ENCODE measurements around the gene ALG2.
"Not testable (repeated sequence)": the region's sequence is repeated elsewhere in the genome, so short reads cannot be mapped to it uniquely, and the experiment has no call there.

The ALG2 gene

DNA sequence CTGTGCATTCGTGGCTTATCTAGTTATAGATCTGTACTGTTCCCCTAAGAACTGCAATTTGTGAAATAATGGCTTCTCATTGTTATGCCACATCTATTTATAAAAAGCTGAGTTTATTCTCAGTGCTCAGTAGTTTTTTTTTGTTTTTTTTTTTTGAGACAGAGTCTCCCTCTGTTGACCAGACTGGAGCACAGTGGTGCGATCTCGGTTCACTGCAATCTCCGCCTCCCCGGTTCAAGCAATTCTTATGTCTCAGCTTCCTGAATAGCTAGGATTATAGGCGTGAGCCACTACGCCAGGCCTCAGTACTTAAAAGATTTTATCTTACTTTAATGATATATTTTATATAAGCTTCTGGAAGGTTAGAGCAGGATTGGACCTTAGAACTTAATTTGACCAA, 19.4 kb upstream of the ALG2 start:
- DNase-seq, result no peak
- in situ Hi-C loops (cut with HindIII; ENCODE audit: low pct_ligation_motif_present, low pct_unique_long_range_greater_than_20kb, low sequenced_read_pairs), result no loop called here

DNA sequence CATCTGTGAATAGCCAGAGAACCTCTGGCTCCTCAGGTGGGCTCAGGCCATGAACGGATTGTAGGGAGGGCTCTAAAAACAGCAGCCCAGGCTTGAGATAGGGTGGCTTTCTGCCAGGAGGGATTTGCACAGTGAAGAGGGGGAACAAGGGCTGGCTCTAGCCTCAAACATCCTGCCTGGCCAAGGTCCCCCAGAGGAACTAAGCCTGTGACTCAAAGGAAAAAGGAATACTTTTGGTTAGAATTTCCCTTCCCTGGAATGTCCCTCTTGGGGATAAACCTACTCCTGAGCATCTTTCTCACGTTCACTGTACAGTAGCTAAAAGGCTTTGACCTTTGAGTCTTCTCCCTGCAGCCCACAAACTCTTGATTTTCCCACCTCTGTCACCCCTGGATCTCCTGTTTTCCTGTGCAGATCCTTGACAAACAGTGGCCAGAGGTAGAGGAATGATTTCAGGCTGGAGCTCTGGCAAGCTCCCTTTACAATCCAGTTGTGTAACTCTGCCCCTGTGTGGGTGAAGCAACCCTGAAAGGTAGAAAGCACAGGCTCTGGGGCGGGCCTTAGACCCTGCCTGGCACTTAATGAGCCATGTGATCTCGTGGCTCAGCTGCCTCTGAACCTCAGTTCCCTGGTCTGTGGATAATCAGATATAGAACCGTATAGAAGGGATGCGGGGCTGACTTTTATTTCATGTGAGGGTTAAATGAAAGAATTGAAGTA, 17.8 kb upstream of the ALG2 start:
- in situ Hi-C loops (cut with HindIII; ENCODE audit: low pct_ligation_motif_present, low pct_unique_long_range_greater_than_20kb, low sequenced_read_pairs), result no loop called here
- no peak for DNase-seq

DNA sequence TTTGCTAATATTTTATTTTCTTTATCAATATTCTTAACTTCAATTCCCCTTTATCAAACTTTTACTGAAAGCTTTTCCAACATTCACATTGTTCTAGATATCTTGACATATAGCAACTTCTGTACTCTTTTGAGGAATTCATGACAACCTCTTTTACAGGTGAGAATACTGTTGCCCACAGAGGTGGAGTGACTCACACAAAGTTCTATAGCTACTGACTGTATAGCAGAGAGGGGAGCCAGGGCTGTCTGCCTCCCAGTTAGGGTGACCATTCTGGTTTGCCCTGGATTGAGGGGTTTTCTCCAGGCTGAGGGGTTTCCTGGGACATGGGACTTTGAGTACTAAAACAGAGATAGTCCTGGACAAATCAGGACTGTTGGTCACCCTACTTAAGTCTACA, 16.6 kb upstream of the ALG2 start:
- in situ Hi-C loops (cut with HindIII; ENCODE audit: low pct_ligation_motif_present, low pct_unique_long_range_greater_than_20kb, low sequenced_read_pairs), result no loop called here
- no peak for DNase-seq

DNA sequence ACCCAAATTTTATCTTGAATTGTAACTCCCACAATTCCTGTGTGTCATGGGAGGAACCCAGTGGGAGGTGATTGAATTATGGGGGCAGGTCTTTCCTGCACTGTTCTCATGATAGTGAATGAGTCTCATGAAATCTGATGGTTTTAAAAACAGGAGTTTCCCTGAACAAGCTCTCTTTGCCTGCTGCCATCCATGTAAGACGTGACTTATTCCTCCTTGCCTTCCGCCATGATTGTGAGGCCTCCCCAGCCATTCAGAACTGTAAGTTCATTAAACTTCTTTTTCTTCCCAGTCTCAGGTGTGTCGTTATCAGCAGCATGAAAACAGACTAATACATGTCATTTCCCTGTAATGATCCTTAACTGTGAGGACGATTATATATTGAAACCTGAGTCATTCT, 16.1 kb upstream of the ALG2 start:
- DNase-seq; in situ Hi-C loops (cut with HindIII; ENCODE audit: low pct_ligation_motif_present, low pct_unique_long_range_greater_than_20kb, low sequenced_read_pairs): not testable (repeated sequence)

DNA sequence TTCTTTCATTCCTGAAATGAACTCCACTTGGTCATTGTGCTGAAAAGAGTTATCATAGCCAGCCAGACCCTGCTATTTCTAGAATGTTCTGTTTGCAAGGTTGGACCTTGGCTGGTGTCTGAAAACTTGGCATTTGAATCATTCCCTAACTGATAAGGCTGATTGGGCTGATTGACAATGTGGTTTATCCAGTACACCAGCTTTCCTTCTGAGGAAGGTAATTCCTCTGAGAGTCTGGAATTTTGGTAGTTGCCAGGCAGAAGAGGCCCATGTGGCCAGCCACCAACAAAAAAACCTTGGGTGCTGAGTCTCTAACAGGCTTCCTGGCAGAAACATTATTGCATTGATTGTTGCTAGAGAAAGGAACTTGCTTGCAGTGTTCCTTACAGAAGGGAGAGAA, 15.6 kb upstream of the ALG2 start:
- in situ Hi-C loops (cut with HindIII; ENCODE audit: low pct_ligation_motif_present, low pct_unique_long_range_greater_than_20kb, low sequenced_read_pairs), result no loop called here
- DNase-seq, result no peak

DNA sequence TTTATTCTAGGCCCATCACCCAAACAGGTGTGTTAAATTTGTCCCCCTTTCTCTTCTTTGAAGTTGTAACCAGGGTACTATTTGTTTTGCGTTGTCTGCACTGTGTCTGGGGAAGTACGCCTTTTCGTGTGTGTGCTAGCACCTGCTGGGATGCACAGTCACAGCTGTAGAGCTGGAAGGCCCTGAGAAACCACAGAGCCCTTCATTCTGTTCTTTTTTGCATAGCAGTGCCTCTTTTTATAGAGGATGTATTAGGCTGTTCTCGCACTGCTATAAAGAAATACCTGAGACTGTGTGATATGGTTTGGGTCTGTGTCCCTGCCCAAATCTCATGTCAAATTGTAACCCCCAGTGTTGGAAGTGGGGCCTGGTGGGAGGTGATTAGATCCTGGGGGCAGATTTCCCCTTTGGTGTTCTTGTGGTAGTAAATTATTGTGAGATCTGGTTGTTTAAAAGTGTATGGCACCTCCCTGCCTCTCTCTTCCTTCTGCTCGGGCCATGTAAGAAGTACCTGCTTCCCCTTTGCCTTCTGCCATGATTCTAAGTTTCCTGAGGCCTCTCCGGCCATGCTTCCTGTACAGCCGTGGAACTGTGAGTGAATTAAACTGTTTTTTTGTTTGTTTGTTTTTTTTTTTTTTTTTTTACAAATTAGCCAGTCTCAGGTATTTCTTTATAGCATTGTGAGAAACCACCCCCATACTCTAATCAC, 14.3 kb upstream of the ALG2 start:
- in situ Hi-C loops (cut with HindIII; ENCODE audit: low pct_ligation_motif_present, low pct_unique_long_range_greater_than_20kb, low sequenced_read_pairs), result no loop called here
- DNase-seq, result no peak

DNA sequence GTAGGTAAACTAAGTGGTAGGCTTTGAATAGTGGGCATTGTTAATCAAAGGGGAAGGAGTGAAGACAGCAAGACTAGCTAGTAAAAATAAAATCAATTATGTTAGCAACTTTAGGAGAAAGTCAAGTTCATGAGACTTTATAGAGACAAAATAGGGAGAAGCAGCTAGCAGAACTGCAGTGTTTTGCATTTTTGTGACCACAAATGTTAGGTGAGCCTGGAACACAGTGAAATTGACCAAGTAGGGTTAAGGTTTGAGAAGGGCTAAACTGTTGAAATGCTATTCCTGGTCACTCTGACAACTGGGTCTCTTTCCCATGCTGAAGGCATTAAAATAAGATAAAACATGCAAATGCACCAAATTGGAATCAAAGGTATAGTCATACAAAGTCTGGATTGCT, 13.3 kb upstream of the ALG2 start:
- in situ Hi-C loops (cut with HindIII; ENCODE audit: low pct_ligation_motif_present, low pct_unique_long_range_greater_than_20kb, low sequenced_read_pairs), result no loop called here
- DNase-seq, result no peak

DNA sequence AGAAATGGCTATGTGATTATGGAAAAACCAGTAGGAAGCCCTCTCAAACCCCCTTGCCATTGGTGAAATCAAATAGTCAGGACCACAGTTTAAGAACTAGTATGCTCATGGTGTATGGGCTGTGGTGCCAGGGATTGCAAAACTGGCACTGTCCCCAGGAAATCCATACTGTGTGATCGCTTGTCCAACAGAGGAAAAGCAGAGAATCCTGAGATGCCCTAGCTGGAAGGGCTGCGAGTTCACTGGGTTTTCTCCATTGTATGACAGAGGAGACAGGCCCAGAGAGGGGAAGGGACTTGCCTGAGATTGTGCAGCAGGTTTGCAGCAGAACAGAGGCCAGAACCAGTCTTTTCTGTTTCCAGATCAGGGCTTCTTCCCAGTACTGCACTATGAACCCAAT, 12.9 kb upstream of the ALG2 start:
- DNase-seq, result no peak
- in situ Hi-C loops (cut with HindIII; ENCODE audit: low pct_ligation_motif_present, low pct_unique_long_range_greater_than_20kb, low sequenced_read_pairs), result no loop called here

DNA sequence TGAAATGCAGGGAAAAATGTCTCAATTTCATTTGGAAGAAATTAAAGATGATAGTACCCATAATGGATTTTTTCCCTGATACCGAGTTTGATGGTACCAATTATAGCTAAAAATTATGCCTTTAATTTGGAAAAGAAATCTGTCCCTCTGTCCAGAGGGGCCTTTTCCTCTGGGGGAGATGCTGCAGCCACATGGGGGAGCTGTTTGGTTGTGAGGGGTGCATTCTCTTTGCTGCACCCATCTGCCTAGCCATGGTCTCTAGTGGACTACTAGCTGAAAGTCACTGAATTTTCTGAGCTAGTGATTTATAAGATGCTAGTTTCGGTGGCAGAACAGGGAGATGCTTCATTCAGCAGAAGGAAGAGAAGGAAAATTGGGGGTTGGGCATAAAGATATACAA, 10.0 kb upstream of the ALG2 start:
- in situ Hi-C loops (cut with HindIII; ENCODE audit: low pct_ligation_motif_present, low pct_unique_long_range_greater_than_20kb, low sequenced_read_pairs), result no loop called here
- DNase-seq, result peak; percentile 39

DNA sequence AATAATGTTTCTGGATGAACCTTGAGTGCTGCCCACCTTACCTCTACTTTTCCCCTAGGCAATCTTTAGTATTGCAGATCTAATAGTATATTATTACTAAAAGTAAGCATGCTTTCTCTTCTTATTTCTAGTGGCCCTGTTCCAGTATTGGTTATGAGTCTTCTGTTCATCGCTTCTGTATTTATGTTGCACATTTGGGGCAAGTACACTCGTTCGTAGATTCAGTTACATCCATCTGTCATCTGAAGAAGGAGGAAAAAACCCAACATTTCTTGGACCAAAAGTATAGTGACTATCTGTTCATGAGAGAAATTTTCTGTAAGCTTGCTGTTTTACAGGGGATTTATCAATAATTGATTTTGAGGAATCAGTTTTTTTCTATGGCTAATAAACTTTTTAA, 8.5 kb upstream of the ALG2 start:
- in situ Hi-C loops (cut with HindIII; ENCODE audit: low pct_ligation_motif_present, low pct_unique_long_range_greater_than_20kb, low sequenced_read_pairs), result no loop called here
- no peak for DNase-seq

DNA sequence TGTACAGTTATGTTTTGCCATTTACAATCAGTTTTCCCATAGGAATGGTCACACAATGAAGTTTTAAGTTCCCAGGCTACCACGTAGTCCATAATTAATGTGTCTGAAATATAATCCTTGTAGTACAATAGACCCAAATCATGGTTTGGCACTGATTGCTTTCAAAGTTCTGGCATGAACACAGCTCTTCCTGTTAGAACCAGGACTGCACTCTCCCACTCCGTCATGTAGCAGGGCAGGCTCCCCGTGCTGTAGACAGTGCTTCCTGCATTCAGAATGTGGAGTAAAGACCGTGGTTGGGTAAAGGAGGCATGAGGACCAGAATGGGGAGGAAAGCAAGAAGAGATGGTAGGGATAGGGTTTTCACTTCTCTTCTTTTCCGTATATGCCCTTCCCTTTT, 4.3 kb upstream of the ALG2 start:
- DNase-seq, result no peak
- in situ Hi-C loops (cut with HindIII; ENCODE audit: low pct_ligation_motif_present, low pct_unique_long_range_greater_than_20kb, low sequenced_read_pairs), result no loop called here

DNA sequence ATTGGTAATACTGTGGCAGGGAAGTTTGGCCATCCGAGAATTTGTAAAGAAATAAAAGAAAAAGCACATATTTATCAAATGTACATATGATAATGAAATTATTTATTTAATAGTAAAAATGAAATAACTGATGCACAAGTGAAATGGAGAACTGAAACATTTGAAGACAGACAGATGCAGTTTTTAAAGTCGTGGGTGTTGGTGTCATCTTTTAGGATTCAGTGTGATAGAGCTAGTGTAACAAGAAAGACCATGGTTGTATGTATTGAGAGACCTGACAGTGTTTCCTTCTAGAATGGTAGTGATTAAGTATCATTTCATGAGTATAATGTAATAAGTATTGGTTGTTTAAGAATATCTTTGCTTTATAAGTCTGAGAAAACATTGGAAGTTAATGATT, 2.7 kb upstream of the ALG2 start:
- DNase-seq, result no peak
- in situ Hi-C loops (cut with HindIII; ENCODE audit: low pct_ligation_motif_present, low pct_unique_long_range_greater_than_20kb, low sequenced_read_pairs), result no loop called here

DNA sequence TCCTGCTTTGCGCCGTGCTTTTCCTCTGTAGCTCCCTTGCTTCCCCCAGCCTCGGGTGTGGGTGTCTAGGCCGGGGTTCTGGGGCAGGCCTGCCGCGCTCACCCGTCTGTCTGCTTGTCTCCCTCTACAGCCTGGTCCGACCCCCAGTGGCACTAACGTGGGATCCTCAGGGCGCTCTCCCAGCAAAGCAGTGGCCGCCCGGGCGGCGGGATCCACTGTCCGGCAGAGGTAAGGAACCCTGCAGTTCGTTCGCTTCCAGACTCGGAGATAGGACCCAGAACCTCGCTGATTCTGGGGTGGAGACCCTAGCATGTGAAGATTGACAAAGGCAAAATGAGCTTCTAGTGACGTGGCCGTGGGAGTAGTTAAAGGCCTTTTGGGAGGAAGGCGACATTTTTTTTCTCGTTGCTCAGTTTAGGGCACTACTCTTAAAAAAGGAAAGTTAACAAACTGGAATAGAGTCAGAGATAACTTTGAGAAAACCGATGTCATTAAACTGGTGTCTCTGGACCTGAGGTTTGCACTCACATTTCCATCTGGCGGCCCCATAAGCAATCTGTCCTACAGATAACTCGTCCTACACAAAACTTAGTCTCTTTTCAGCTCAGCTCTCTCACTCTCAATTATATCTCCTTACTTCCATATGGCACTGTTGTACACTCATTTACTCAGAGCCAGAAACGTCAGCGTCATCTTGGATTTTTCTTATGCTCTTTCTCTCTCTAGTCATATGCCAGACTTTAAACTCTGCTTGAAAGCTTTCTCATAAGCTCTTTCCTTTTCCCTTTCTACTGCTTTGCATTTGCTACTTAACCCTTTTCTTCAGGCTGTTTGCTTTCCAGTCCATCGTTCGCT, 901 bp upstream of the ALG2 start:
- DNase-seq, result no peak
- in situ Hi-C loops (cut with HindIII; ENCODE audit: low pct_ligation_motif_present, low pct_unique_long_range_greater_than_20kb, low sequenced_read_pairs), result no loop called here

DNA sequence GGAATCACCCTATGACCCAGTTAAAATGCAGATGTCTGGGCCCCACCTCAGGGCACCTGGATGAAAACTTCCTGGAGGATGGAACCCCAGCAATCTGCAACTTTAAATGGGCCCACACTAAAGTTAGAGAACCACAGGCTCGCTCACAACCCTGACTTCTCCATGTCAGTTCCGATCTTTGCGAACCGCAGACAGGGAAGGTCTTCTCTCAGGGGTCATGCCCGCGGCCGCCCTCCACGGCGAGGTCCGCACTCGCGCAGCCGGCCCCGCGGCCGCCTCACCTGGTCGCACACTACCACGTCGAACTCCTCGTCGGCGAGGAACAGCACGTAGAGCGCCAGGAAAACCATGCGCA, 499 bp downstream of the ALG2 start:
- DNase-seq, result no peak
- in situ Hi-C loops (cut with HindIII; ENCODE audit: low pct_ligation_motif_present, low pct_unique_long_range_greater_than_20kb, low sequenced_read_pairs), result no loop called here

DNA sequence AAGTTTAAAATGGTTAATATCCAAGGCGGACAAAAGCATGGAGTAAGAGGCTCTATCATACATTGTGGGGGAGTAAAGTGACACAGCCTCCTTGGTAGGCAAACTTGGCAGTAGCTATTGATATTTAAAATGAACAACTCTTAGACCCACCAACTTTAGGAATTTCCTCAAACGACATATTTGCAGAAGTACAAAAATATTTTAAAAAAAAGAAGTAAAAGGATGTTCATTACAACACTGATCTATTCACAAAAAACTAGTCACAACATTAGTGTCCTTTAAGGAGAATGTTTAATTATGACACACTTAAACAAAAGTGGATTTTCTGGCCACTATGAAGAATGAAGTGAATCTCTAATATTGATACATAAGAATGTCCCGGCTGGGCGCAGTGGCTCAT, 1.7 kb downstream of the ALG2 start:
- in situ Hi-C loops (cut with HindIII; ENCODE audit: low pct_ligation_motif_present, low pct_unique_long_range_greater_than_20kb, low sequenced_read_pairs), result no loop called here

DNA sequence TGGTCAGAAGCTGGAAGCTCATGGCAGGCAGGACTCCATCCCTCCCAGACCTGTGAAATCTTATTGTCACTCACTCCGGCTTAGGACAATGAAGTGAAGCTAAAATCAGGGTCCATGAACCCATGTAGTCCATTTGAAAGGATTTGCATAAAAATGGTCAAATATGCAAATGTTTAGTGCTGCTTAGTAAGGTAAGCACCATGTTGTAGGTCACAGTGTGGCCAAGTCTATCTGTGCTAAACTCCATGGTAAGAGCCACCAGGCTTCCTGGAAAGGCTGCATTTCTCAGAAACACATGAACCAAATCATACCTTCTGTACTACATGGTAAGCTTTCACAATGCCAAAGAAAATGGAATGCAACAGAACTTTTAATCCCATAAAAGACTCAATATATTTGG, 5.7 kb downstream of the ALG2 start:
- DNase-seq, result no peak
- in situ Hi-C loops (cut with HindIII; ENCODE audit: low pct_ligation_motif_present, low pct_unique_long_range_greater_than_20kb, low sequenced_read_pairs), result no loop called here

More for the DNA sequence above, 1.7 kb downstream of the ALG2 start:
- no peak for DNase-seq

DNA sequence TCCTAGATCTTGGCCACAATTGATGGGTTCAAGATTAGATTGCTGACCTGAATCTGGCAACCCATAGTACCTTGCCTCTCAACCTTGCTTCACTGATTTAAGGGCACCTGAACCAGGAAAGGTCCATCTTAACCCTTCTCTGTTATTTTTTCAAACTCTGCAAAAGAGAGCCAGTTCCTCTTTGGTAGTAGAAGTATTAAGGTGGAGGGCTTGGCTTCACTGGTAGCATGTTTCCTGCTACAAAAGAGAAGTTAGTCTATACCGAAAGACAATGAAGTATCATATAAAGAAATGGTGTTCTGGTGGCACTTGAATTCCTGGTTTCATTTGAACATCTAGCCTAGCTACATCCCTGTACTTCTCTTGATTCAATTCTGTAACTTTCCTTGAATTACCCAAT, 8.5 kb downstream of the ALG2 start:
- no peak for DNase-seq
- in situ Hi-C loops (cut with HindIII; ENCODE audit: low pct_ligation_motif_present, low pct_unique_long_range_greater_than_20kb, low sequenced_read_pairs), result no loop called here

DNA sequence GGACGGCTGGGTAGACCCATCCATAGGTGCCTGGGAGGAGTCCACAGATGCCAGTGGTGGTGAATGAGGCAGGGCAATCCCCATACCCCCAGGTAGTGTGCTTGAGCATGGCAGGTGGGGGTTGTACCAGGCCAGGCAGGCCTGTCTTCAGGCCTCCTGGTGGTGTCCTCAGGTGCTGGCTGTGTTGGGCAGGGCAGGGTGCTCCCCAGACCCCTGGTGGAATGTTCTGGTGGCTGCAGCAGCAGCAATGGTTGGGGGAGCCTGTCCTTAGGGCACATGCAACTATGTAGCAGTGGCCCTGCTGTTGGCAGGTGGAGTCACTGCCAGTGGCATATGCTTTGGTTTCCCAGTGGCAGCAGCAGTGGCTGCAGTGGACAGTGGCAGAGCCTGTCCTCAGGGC, 10.0 kb downstream of the ALG2 start:
- DNase-seq, result no peak
- in situ Hi-C loops (cut with HindIII; ENCODE audit: low pct_ligation_motif_present, low pct_unique_long_range_greater_than_20kb, low sequenced_read_pairs), result no loop called here

DNA sequence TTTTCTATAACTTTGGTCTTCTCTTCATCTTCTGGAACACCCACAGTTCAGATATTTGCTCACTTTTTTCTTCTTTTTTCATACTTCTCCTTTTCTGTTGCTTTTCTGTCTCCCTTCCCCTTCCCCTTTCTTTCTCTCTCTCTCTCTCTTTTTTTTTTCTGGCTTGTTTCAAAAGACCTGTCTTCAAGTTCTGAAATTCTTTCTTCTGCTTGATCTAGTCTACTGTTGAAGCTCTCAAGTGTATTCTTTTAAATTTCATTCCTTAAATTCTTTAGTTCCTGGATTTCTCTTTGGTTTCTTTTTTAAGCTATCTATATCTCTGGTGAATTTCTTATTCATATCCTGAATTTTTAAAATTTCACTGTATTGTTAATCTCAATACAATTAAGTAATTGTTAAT, 11.2 kb downstream of the ALG2 start:
- DNase-seq, result no peak
- in situ Hi-C loops (cut with HindIII; ENCODE audit: low pct_ligation_motif_present, low pct_unique_long_range_greater_than_20kb, low sequenced_read_pairs), result no loop called here

DNA sequence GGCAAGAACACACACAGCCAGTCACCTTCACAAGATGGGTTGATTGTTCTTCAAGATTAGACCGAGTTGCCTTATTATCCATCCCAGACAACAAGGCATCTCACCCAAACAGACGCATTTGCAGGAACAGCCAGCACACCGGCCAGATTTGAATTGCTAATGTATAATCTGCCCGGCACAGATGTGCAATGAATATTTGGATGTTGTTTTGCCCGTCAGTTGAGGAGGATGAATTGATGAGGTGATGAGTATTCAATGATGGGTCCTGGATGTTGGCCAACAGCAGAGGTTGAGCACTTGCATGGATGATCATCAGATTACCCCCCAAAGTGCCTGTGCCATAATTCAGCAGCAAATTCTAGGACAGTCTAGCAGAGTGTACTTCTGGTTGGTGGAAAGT, 20.1 kb downstream of the ALG2 start:
- in situ Hi-C loops (cut with HindIII; ENCODE audit: low pct_ligation_motif_present, low pct_unique_long_range_greater_than_20kb, low sequenced_read_pairs), result no loop called here
- no peak for DNase-seq
